HG02798 (cell line): Measurements from ENCODE around the gene RAI1.

ENCODE experiments used
- ATAC-seq: cut with Tn5 transposase; IDR thresholded peaks from one replicate; pipeline ENCODE4 v1.9.1; 2021; ENCODE audit warnings: mild to moderate bottlenecking; ENCODE audit not compliant: unreplicated experiment, poor library complexity

RAI1 gene

GRCh38 chr17:17661834-17662385, 19.3 kb upstream of the RAI1 start:
- no peak for ATAC-seq

- peak; percentile 87 for ATAC-seq
These were observed 17.8 kb upstream of the RAI1 start for GRCh38 chr17:17663160-17664063.

GRCh38 chr17:17664064-17664452, 17.2 kb upstream of the RAI1 start:
- no peak for ATAC-seq

- no peak for ATAC-seq
These were observed 16.0 kb upstream of the RAI1 start for GRCh38 chr17:17665255-17665654.

DNA sequence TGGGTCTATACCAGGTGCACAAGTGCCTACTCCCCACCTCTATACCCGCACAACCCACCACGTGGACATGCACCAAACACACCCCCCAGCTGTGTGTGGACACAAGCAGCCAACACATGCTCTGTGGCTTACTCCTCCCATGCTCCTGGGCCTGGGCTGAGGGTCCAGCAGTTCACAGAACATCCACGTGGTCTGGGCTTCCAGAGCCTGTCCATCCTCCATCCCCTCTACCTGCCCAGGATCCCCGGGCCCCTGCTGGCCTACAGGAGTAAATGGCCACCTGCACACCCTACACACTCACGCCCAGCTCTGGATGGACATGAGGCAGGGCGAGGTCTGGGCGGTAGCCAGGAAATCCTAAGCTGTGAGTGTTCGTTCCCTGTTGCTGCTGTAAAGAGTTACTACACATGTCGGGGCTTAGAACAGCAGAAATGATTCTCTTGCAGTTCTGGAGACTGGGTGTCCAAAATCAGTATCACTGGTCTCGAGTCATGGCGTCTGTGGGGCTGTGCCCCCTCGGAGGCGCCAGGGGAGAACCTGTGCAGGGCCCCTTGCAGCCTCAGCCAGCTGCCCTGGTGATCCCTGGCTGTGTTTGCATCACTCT, 15.0 kb upstream of the RAI1 start:
- ATAC-seq = no peak

- no peak for ATAC-seq
These were observed 14.0 kb upstream of the RAI1 start for GRCh38 chr17:17667231-17667630.

- no peak for ATAC-seq
These were observed 13.3 kb upstream of the RAI1 start for GRCh38 chr17:17667947-17668346.

DNA sequence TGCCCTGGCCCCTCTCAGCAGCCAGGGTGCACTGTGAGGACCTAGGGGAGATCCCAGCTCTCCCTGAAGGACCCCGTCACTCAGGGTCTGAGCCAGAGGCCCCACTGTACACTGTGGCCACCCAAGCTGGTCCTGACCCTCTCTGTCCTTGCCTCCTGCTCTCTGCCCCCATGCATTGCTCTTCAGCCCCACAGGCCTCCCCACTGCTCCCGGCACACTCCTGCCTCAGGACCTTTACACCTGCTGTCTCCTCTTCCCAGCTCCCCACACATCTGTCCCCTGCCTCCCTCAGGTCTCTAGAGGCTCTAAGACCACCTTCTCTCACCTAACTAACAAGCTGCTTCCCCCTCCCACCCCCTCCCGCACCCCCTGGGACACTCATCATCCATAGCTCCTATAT, 12.9 kb upstream of the RAI1 start:
- no peak for ATAC-seq

DNA sequence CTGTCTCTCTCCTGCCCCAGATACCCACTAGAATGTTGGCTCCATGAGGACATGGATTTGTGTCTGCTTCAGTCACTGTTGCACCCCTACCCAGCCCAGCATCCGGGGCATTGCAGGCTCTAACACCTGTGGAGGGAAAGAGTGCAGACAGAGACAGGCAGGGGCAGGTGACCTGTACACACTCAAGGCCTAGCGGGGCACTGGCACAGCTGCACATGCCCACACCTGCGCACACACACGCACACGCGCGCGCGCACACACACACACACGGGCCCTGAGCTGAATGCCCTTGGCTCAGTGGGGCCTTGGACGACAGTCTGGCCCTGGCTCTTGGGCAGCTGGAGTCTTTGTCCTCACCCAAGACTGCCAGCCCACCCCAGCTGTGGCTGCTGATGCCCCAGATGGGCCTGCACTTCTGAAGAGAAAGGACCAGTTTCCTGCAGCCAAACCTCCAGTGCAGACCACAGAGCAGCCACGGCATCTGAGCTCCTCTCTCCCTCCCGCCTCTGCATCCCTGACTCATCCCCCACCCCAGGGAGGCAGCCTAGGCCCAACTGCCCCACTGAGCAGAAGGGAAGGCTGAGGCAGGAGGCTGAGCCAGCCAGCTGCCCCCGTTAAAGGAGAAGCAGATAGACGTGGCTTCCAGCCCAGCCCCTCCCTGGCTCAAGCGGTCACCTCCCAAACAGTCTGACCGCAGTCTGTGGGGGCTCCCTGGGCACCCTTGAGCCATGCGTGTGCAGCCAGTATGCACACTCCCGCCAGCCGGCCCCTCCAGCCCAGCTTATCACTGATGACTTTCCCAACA, 12.3 kb upstream of the RAI1 start:
- no peak for ATAC-seq

DNA sequence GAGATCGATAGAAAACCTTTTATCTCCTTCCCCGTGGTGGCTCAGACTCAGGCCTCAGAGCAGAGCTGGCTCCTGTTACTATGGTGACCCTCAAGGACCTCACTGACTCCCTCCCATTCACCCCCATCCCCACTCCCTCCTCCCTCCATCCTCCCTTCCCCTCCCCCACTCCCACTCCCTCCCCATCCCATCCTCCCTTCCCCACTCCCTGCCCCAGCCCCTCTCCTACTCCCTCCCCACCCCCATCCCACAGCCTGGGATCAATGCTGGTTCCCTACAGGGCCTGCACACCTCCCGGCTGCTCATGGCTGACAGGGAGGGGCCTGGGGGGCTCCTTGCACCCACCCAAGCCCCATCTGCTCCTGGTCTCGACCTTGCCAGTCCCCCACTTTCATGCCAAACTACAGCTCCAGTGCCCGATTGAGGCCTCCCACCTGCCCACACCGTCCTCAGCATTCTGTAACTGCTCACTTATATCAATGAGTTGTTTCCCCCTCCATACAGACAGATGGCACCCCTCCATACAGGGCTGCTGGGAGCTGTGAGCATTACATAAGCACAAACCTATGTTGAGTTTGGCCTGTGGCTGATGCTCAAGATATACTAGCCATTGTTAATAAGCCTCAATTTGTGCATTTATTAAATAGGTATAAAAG, 11.6 kb upstream of the RAI1 start:
- no peak for ATAC-seq

DNA sequence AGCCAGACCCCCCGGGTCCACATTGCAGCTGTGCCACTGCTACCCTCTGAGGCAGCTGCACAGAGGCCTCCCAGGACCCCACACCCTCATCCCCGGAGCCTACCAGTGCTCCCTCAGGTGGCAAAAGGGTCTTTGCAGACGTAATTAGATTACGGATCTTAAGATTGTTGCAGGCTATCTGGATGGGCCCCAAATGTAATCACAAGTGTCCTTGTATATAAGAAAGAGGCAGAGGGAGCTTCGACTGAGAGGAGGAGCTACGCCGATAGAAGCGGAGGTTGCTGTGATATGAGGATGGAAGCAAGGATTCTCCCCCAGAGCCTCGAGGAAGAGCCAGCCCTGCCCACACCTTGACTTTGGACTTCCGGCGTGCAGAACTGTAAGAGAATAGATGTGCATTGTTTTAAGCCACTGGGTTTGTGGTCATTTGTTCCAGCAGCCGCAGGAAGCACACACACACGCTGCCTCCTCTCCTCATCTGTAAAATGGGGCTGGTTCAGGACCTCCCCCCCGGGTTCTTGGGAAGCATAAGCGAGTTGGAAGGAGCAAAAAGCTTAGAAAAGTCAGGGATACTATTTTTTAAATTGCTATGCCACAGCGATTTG, 10.5 kb upstream of the RAI1 start:
- no peak for ATAC-seq

- ATAC-seq = no peak
These were observed 9.7 kb upstream of the RAI1 start for GRCh38 chr17:17671369-17672129.

GRCh38 chr17:17672453-17673368, 8.5 kb upstream of the RAI1 start:
- ATAC-seq = no peak

DNA sequence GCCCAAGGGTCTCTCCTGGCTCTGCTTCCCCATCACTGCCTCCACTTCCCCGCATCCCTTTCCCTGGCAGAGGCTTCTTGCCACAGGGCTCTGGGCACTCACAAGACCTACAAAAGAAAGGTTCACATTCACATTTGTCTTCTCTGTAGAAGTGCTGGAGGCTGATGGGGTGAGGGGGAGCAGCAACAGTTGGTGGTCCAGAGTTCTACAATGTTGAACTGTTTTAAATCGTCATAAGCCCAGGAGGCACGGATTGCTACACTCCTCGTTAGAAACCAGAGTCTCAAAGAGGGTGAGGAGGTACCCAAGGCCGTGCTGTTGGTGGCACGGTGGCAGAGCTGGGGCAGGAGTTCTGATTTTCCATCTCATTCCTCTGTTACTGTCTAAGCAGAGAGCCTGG, 5.8 kb upstream of the RAI1 start:
- ATAC-seq = no peak

- ATAC-seq = no peak
These were observed 5.2 kb upstream of the RAI1 start for GRCh38 chr17:17675925-17676534.

DNA sequence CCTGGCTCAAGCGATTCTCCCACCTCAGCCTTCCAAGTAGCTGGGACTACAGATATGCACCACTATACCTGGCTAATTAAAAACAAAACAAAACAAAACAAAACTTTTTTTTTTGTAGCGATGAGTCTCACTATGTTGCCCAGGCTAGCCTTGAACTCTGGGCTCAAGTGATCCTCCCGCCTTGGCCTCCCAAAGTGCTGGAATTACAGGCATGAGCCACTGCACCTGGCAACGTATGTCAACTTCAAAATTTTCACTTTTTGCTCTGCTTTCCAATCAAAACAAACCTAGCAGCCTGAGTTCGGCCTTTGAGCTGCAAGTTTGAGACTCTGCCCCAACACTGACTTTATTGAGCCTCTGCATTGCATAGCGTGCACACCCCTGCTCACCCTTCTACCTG, 4.5 kb upstream of the RAI1 start:
- no peak for ATAC-seq

DNA sequence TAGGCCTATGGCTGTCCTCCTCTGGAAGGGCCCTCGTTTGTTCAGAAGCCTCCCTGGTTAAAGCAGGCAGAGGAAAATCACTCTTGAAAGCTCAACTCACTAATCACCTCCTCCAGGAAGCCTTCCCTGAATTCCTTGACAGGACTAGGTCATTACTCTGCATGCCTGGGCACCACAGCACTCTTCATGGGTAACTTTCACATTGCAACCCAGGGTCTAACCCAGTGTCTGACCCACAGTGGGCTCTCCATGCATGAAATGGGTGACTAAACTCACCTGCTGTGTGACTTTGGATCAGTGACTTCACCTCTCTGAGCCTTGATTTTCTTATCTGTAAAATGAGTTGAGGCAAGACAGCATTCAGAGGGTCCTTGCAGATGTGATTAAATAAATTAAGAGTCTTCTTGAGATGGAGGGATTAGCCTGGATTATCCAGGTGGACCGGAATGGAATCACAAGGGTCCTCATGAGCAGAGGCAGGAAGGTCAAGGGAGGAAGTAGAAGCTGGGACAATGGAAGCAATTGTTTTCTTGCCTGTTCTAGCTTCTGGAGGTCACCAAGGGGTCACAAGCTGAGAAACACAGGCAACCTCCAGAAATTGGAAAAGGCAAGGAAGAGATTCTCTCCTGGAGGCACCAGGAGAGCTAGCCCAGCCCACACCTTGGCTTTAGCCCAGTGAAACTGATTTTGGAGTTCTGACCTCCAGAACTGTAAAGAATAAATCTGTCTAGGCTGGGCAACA, 3.8 kb upstream of the RAI1 start:
- no peak for ATAC-seq
